Measurements from ENCODE around the gene RPS6KA2.
A peak's percentile ranks its signal among the peaks of the same experiment; 100 is the strongest.

The RPS6KA2 gene

DNA sequence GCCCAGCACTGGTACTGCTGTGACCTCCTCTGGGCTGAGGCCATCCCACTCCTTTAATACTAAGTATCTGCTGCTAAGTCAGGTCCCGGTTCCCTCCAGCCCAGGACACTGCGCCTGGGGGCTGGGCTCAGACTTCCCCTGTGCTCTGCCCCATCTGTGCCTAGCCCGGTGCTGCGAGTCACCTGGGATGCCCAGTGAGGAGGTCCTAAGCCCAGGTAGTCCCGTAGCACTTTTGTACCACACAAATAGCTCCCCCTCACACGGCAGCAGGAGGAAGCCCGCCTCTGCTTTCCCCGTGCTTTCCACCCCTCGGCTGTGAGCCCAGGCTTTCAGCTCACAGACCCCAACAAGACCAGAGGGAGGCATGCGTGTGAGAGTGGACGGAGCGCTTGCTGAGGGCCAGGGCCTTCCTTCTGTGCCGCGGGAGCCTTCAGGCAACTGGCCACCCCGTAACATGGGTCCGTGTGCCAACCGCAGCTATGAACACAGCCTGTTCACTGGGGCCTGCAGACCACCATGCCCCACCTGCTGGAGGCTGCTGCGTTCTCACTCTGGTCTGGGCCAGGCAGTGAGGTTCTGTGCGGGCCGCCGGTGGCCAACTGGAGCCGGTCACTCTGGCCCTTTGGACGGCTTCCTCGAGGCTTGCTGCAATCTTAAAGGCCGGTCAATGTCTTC, 164.5 kb downstream of the RPS6KA2 start:
- DNase-seq, result no peak

DNA sequence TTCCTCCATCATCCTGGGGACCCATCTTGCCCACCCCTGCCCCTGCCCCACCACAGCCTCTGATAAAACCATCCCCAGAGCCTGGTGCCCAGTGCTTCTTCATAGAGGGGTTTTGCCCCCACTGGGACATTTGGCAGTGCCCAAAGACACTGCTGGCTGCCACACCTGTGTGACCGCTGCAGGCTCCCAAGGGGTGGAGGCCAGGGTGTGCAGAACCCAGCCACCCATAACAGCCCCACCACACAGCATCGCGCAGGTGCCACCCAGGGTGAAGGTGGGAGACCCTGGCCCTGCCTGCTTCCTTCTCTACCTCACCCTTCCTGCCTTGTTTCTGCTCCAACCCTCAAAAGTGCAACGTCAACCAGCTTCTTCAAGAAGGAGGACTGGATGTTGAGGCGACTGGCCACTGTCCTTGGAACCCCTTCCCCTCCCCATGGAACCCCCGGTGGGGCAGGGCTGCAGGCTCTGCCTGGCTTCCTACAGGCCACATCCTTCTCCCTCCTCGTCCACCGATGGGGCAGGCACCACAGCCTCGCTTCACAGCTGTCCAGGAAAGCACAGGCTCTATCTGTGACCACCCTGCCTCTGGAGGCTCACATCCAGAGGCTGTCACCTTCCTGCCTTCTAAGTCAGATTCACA, 165.1 kb downstream of the RPS6KA2 start:
- no peak for DNase-seq

DNA sequence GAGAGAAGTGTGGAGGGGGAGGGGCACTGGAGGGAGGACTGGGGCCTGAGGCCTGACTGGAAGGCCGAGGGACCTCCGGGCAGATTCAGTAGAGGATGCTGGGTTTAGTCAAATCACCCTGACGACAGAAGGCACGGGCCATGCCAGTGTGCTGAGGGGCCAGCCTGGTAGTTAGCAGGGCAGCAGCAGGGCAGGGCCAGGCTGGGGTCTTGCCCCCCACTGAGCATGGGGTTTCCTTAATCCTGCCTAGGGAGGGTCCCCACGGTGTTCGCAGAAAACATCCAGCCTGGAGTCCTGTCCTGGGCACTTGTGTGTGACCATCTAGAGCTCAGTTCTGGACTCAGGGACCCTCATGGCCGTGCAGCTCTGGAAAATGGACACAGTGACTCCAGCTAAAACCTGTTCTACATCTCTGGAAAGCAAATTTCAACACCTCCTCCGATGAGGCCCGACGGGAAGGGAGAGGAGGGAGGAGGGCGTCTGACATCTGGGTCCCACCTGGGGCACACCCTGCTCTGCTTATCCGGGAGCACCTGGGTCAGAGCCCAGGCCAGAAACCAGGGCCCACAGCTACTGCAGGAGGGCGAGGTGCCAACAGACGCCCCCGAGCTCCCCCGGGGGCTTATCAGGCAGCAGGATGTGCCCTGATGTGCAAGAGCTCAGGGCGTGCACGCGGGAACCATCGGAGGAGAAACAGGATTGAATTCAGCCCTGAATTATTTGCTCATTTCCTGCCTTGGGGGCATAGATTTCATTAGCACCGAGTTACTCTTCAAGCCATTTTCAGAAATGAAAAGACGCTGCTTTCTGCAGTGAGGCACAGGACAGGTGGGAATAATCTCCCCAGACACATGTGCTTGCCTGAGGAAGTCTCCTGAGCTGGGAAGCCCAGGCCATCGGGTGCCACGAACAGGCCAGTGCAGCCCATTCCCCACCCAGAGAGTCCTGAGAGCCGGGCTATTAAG, 166.3 kb downstream of the RPS6KA2 start:
- no peak for DNase-seq

DNA sequence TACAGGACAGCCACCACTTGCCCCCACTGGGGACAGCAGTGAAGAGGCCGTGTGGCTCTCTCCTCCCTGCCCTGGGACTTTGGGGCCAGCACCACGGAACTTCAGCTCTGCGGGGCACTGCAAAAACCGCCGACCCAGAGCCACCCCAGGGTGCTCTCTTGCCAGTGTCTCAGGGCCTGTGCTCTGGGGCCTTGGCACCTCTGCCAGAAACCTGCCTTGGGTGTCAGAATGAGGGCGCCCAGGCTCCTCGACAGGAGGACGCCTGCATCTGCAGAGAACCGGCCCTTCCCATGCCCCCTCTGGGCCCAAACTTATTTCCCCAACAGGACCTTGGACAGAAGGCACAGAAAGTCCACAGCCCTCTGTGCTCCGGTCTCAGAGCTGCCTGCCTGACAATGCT, 167.1 kb downstream of the RPS6KA2 start:
- DNase-seq, result no peak

DNA sequence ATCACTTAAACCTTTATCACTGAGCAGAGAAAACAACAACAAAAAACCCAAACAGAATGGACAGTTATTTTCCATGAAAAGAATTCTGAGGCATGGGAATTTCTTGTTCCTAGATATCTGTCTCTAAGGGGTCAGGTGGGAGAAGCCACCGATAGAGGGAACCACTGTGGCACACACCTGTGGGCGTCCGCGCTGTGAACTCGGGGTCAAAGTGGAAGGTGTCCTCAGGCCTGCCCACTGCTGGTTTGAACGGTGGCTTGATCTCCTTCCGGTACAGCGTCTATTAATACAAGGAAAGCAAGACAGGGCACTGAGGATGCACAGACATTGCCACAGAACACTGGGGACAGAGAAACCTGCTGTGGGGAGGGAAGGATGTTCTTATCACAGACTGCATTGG, 167.8 kb downstream of the RPS6KA2 start:
- DNase-seq, result no peak

DNA sequence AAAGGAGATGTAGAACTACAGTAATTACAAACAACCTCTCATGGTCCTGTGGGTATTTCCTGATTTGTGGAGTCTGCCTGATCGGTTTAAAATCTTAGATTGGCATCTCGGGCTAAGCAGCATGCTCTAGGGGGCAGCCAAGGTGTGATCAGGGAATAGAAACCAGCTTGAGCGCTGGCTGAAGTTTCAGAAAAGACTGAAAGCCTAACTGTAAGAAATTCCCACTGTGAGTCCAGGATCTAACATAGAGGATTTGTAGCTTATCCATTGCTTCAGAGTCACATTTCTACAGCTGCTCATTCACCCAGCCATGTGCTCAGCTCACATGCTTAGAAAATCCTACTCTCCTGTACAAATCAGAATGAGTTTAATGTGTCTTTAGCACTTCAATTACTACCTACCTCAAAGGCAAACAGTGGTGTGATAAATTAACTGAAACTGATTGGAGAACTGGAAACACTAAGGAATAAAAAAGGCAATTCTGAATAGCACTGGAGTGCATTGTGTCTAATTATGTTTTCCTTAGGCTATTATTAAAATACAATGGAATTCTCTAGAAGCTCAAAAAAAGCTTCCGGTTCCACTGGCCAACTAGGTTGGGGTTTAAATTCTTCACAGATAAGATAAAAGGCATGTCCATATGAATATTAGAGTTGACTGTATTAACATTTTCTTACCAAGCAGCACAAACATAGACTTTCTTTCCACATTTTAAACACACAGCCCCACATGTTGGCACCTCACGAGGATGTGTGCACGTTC, 170.5 kb downstream of the RPS6KA2 start:
- peak; percentile 59 for DNase-seq

DNA sequence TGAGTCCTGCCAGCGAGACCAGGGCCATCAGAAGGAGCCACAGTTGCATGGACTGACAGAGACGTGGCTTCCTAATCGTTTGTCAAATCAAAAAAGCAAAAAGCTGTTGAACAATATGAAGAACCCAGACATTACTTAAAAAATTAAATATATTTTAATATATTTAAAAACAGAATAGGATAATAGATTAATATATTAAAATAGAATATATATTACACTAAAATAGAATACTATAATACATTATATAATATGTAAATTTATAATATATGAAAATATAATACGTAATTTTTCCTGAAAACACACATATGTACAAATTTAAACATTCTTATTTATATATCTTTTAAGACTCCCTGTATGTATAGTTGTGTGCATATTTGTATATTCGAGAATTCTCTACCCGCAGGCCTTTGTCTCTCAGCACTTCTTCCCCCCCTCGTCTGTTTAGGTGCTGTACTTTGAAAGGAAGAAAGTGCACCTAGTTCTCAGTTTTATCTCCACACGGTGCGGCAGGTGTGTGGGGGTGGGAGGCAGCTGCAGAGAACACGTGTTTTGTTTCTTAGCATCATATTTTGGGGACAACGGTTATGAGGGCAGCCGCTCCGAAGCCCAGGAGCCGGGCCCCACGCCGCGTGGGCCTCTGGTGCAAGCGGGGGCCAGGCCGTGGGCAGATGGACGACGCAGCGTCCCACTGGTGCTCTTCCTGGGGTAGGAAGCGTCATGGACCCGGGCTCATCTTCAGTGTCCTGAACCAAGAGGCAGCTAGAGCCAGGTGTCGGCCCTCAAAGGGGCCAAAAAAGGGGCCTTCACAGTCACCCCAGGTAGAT, 172.1 kb downstream of the RPS6KA2 start:
- no peak for DNase-seq

DNA sequence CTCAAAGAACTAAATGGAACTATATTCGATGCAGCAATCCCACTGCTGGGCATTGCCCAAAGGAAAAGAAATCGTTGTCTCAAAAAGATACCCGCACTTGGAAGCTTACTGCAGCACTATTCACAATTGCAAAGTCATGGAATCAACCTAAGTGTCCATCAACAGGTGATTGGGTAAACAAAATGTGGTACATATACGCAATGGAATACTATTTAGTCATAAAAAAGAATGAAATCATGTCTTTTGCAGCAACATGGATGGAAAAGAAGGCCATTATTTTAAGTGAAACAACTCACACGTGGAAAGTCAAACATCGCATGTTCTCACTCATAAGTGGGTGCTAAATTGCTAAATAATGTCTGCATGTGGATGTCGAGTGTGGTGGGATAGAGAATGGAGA, 173.4 kb downstream of the RPS6KA2 start:
- DNase-seq, result no peak

DNA sequence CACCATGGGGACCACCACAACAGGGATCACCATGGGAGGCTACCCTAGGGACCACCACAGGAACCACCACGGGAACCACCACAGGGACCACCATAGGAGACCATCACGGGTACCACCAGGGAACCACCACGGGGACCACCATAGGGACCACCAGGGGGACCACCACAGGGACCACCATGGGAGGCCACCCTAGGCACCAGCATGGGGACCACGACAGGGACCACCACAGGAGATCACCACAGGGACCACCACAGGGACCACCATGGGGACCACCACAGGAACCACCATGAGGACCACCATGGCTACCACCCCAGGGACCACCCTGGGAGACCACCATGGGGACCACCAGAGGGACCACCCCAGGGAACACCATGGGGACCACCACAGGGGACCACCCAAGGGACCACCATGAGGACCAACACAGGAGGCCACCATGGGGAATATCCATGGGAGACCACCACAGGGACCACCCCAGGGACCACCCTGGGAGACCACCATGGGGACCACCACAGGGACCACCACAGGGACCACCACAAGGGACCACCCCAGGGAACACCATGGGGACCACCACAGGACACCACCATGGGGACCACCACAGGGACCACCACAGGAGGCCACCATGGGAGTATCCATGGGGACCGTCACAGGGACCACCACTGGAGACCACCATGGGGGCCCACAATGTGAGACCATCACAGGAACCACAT, 176.7 kb downstream of the RPS6KA2 start:
- no peak for DNase-seq

DNA sequence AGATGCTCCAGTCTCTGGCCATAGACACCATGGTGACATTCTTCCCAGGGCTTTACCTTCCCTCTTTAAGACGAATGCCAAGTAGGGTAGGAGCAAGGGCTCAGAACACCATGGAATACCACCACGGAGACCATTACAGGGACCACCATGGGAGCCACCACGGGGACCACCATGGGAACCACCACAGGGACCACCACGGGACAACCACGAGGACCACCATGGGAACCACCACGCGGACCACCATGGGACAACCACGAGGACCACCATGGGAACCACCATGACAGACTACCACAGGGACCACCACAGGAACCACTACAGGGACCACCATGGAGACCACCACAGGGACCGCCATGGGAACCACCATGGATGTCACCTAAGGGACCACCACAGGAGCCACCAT, 177.4 kb downstream of the RPS6KA2 start:
- no peak for DNase-seq

DNA sequence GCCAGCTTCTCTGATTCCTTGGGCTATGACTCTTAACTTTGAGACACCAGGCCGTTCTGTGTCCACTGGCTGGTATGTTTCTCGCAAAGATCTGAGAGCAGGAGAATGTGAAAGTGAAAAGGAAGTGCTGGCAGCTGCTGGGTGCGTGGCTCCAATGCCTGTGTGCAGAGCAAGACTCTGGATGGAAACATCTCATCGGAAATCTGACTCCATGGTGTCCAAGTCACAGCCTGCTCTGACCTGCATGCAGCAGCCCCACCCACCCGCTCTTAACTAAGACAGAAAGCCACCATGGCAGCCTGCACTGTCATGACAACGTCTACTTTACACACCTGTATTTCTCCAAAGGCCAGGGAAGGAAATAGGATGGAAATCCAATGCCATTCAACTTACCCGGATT, 178.0 kb downstream of the RPS6KA2 start:
- DNase-seq, result no peak

DNA sequence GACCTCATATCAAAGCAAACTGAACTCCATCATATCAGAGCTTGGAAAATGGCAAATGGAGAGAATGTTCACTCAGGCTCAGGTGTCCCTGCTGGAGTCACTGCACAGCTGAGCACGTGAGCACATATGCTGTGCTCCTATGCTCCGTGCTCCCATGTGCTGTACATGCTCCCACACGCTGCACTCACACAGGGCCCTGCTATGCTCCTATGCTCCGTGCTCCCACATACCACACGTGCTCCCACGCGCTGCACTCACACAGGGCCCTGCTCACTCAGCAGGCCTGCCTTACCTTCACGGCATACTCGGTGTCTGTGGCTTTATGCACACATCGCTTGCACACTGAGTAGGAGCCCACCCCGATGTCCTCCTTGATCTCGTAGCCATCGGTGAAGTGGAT, 178.6 kb downstream of the RPS6KA2 start:
- no peak for DNase-seq

DNA sequence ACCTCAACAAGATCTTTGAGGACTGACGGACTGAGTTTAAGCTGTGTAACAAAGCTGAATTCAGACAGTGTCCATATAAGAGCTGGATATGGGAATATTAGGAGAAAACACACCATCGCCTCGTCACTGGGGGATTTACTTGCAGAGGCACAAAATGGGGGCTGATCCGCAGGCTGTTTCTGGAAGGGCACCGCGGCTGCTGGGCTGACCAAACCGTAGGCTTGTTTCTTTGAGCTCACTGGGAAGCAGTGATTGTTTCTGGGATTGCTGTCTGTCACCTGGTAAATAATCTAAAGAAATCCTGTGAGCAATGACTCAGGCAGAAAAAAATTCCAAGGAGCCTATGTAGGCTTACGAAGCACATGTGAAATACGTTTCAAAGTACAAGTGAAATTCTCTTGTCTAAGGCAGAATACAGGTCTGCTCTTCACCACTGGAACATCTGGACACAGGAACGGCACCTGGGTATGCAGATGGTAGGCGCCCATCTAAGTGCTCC, 180.4 kb downstream of the RPS6KA2 start:
- DNase-seq, result no peak

DNA sequence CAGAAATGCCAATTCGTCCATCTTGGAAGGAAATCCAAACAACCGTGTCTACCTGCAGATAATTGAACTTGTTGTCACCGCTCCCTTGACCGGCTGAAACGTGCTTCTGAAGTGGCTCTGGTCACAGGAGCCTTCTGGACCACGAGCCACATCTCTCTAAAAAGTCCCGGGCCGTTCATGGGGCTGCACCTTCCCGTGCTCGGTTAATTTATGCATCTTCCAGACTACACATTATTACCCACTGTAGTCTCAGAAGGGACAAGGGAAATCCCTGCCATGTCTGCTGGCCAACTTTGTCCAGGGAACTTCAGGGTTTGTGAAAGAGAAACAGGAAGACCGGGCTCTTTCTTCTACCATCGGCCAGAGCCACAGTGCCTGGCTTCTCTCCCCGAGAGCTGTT, 180.9 kb downstream of the RPS6KA2 start:
- no peak for DNase-seq

DNA sequence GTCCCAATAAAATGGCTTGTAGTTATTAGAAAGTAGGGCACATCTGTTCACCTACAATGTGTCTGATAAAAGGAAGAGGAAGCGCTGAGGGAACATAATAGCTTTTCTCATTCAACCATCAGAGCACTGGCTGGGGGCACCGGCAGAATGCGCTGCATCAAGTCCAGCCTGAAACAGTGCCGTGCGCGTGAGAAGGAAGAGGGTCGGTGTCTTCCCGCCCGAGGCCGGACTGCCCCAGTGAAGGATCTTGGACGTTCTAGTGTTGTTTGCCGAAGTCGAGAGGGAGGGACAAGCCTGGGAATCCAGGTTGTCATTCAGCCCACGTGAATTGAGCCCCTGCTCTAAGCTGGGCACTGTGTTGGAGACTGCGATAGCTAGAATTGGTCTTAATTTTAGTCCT, 182.6 kb downstream of the RPS6KA2 start:
- DNase-seq, result no peak

DNA sequence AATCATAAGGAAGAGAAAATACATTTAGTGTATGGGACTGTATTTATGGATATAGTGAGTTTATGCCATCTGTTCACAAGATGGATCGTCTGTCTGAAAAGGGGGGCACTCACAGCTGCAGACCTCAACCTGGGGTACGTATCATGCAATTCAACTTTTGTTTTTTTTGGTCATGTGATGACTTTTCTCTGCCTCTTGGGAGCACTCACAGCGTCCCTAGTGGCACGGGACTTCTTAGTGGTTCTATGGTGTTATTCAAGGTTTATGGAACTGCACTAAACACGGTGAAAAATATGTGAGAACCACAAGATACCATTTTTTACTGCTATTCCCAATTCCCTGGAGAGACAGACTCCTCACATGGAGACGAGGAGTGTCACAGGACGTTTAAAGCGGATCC, 183.9 kb downstream of the RPS6KA2 start:
- no peak for DNase-seq

DNA sequence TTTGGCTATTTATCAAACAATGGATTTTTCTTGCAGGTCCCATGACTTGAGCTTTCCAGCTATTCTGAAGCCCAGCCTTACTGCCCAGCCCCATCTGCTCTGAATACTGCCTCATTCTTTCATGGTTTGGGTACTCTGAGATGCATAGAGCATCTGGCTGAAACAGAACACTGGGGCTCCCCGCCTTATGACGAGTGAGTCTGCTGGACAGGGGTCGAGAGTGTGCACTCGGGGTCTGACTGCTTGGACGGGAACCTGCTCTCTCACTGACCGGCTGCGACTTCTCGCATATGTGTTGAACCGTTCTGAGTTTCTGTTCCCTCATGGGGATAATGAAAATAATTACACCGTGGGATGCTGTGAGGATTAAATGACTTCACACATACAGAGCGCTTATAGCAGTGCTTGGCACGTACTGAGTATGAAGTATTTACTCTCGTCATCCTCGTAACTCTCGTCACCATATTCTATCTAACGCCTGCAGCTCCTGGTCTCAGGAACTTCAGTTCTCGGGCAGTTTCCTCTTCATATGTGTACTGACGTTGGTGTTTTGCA, 184.8 kb downstream of the RPS6KA2 start:
- DNase-seq, result no peak

DNA sequence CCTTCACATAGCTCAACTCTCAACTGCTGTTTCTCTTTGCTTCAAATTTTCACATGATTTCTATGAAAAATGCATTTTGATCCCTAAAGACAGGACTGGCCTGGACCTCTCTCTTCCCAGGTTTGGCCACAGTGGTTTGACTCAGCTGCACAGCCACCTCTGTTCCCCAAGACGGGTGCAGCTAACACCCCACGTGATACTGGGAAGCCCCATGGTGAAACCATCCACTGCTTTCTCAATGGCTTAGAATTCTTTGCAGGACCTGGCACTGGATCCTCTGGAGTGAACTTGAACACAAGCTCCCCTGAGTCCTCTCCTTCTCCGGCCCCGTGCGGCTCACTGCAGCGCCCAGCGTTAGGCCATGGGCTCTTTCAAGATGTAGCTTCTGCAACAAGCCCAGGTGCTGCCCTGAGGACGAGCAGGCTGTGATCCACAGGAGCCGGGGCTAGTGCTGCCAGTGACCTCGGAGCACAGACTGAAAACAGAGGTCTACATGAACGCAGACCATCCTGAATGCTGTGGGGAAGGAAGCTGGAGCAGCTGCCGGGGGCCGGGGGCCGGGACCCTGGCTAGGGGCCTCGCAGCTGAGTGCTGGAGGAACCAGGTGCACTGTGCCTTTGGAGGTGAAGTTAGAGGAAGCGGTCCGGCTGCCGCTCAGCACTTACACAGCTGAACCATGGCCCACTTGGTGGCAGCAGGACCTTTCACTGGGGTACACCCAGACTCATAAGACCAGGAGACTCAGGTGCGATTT, 185.5 kb downstream of the RPS6KA2 start:
- DNase-seq, result no peak

DNA sequence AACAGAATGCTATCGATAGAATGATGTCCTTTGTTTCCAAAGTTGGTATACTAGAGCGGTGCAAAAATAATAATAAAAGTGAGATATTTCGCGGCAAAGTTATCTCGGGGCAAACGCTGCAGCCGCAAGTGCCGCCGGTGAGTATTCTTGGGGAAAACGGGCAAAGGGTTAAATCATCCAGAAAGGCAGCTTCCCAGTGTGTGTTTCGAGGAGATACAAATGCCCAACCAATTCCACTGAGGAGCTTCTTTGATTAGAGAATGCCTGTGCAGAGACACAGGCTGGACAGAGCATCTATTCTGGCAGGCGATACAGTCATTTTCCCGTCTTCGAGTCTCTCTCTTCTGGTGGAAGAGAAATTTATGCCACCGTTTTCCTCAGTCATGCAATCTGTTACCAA, 186.3 kb downstream of the RPS6KA2 start:
- DNase-seq, result no peak

DNA sequence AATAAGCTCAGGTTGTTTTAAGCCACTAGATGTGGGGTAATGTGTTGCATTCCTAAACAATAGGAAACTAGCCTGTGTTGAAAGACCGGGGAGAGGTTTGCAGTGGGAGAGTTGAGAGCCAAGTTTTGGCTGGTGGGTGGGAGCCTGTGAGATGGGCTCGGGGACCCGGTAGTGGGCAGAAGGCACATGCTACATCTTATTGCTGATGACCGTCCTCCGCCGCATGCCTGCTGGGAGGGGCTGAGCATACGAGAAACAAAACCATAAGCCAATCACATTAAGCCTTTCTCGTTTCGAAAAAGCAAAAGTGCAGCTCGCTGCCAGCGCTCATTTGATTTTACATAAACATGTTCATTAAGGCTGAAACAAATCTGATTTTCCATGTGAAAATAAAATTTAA, 186.9 kb downstream of the RPS6KA2 start:
- no peak for DNase-seq

Measured in NCI-H82 (cell line).